ENCODE results near the gene REST. TPM values are rescaled to one million over a fixed set of nuclear protein-coding genes. Genes with fewer than 3 reads are reported as not detected.

The REST gene
- total and polyA plus RNA-seq, 2 donors (not counting 3 experiments of a cell fraction or from before 2014, with no cell fraction given), result 7.0 to 45.9 TPM

DNA sequence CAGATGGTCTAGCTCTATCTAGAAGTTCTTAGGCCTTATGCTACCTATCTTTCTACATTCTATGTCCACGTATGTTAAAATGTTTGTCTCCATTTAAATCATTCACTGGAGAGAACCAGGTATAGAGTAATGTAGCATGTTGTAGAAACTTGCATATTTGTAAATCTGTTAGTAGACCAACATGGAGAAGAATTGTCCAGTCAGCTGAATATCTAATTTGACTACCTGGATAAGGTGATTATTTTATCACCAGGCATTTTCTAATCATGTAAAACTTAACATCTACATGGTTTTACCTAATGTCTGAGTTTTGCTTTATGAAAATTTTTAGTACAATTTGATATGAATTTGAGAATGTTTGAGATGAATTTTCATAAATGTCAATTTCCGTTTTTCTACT, 19.5 kb downstream of the REST start:
- dilution Hi-C loops (cut with MboI; ENCODE audit: extremely low pct_ligation_motif_present, low sequenced_read_pairs) (no loop called here), intact Hi-C loops (cut with micrococcal nuclease) (no loop called here)
- CTCF ChIA-PET, result interaction anchor here (1.4 kb wide), 1 partner anchor 18 kb away, joined by 4 read pairs; no protein-coding TSS in a partner anchor
- no peak overlapping the region for H3K4me2 ChIP-seq (ENCODE audit: insufficient read depth, low read length)
- DNase-seq (ENCODE audit: low read depth, low spot score) (no peak), FAIRE-seq (no peak)
- POLR2A ChIA-PET, result no interaction called here
- H3K9ac ChIP-seq (replicated peaks; ENCODE audit: extremely low read depth, insufficient read depth, low read length), result no peak overlapping the region
- no peaks in the 10 kb centered on the region for H4K20me1 ChIP-seq (replicated peaks; ENCODE audit: control insufficient read depth, extremely low read depth, insufficient read depth, low read length)
- H3K27ac ChIP-seq (ENCODE audit: insufficient read depth, low read depth, low read length), result no peak overlapping the region
- no TSS peak for BruUV-seq (replicated peaks)
- H3K9me3 ChIP-seq (replicated peaks; ENCODE audit: control insufficient read depth, insufficient read depth, low read length), result no peaks in the 10 kb centered on the region
- no peak overlapping the region for H3K4me3 ChIP-seq (replicated peaks in 1 of 3; ENCODE audit: insufficient read depth in 1 of 3, low read depth in 1 of 3, low read length in 3 of 3)
- no peaks in the 10 kb centered on the region for H3K9me1 ChIP-seq (replicated peaks; ENCODE audit: control insufficient read depth, extremely low read depth, insufficient read depth, low read length)
- no peaks in the 10 kb centered on the region for H3K4me1 ChIP-seq (ENCODE audit: control insufficient read depth, extremely low read depth, insufficient read depth, low read length)
- H3K27me3 ChIP-seq (ENCODE audit: control insufficient read depth in 2 of 2, insufficient read depth in 2 of 2, low read length in 2 of 2), result no peaks in the 10 kb centered on the region
- H2AFZ ChIP-seq (ENCODE audit: low read depth, low read length), result no peak overlapping the region
- TF ChIP-seq JUN (IDR thresholded peaks at IDR 0.05; ENCODE audit: borderline replicate concordance, insufficient read depth, insufficient read length, low read depth) (no peak), MYC (IDR thresholded peaks at IDR 0.05; ENCODE audit: low read depth, low read length) (no peak), POLR2A (IDR thresholded peaks at IDR 0.05; ENCODE audit: low read depth, low read length) (no peak), EZH2 (IDR thresholded peaks at IDR 0.05; ENCODE audit: borderline replicate concordance, low read depth, low read length, severe bottlenecking) (no peak), GATA2 (IDR thresholded peaks at IDR 0.05; ENCODE audit: insufficient read depth, insufficient read length, low read depth, low read length) (no peak), POLR2AphosphoS5 (IDR thresholded peaks at IDR 0.05; ENCODE audit: insufficient read depth, low read depth, low read length) (no peak), FOS (IDR thresholded peaks at IDR 0.05; ENCODE audit: borderline replicate concordance, insufficient read depth, low read length) (no peak)
- TF ChIP-seq, protein P1, sequence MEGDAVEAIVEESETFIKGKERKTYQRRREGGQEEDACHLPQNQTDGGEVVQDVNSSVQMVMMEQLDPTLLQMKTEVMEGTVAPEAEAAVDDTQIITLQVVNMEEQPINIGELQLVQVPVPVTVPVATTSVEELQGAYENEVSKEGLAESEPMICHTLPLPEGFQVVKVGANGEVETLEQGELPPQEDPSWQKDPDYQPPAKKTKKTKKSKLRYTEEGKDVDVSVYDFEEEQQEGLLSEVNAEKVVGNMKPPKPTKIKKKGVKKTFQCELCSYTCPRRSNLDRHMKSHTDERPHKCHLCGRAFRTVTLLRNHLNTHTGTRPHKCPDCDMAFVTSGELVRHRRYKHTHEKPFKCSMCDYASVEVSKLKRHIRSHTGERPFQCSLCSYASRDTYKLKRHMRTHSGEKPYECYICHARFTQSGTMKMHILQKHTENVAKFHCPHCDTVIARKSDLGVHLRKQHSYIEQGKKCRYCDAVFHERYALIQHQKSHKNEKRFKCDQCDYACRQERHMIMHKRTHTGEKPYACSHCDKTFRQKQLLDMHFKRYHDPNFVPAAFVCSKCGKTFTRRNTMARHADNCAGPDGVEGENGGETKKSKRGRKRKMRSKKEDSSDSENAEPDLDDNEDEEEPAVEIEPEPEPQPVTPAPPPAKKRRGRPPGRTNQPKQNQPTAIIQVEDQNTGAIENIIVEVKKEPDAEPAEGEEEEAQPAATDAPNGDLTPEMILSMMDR (IDR thresholded peaks at IDR 0.05; ENCODE audit: extremely low read depth in 1 of 2, insufficient read depth in 1 of 2, low read depth in 1 of 2, low read length in 2 of 2), result no peak
- TF ChIP-seq, protein P2, sequence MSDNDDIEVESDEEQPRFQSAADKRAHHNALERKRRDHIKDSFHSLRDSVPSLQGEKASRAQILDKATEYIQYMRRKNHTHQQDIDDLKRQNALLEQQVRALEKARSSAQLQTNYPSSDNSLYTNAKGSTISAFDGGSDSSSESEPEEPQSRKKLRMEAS (IDR thresholded peaks at IDR 0.05; ENCODE audit: insufficient read depth, insufficient read length), result no peak
- peaks cover 13% of the 10 kb centered on the region for H3K79me2 ChIP-seq (ENCODE audit: control insufficient read depth, insufficient read depth, low read length)
- peaks cover 18 to 20% of the 10 kb centered on the region in 2 experiments for H3K36me3 ChIP-seq (ENCODE audit: control insufficient read depth in 2 of 2, extremely low read depth in 1 of 2, insufficient read depth in 2 of 2, low read length in 2 of 2)

Measured in endothelial cell of umbilical vein (primary cell).